Stimulated activated naive CD4-positive, alpha-beta T cell treated with Interleukin-2 at 50 U/mL for 16 hours (primary cell): Measurements from ENCODE around the gene CDC26.
"Not testable (repeated sequence)": the region's sequence is repeated elsewhere in the genome, so short reads cannot be mapped to it uniquely, and the experiment has no call there.

Experiments
- DNase-seq: peaks from one replicate; lab custom pipeline; 2025; lab: John Stamatoyannopoulos, UW

Gene CDC26

GRCh38 chr9:113275157-113276131, at the start of gene CDC26, which contains the start of gene PRPF4:
TSS of gene CDC26 (minus strand) at chr9:113275572. CDS start at chr9:113272507, 3,065 bp downstream.
TSS of gene PRPF4 (plus strand) at chr9:113275658. CDS start at chr9:113275744, 86 bp downstream.
- DNase-seq, result peak; percentile 96

GRCh38 chr9:113322671-113323070, 47.3 kb upstream of the CDC26 start:
- no peak for DNase-seq

GRCh38 chr9:113320051-113320450, 44.7 kb upstream of the CDC26 start:
- no peak for DNase-seq

GRCh38 chr9:113319054-113319453, 43.7 kb upstream of the CDC26 start:
- no peak for DNase-seq

GRCh38 chr9:113317777-113318176, 42.4 kb upstream of the CDC26 start:
- DNase-seq, result no peak

GRCh38 chr9:113316030-113316429, 40.7 kb upstream of the CDC26 start:
- DNase-seq, result no peak

- DNase-seq, result no peak
Observed at GRCh38 chr9:113315231-113315630, 39.9 kb upstream of the CDC26 start.

GRCh38 chr9:113313261-113313660, 37.9 kb upstream of the CDC26 start:
- no peak for DNase-seq

GRCh38 chr9:113311961-113312360, 36.6 kb upstream of the CDC26 start:
- no peak for DNase-seq

- DNase-seq, result no peak
Observed at GRCh38 chr9:113310538-113310937, 35.2 kb upstream of the CDC26 start.

- DNase-seq, result no peak
Observed at GRCh38 chr9:113309204-113309813, 33.9 kb upstream of the CDC26 start.

- DNase-seq, result no peak
Observed at GRCh38 chr9:113307396-113307975, 32.1 kb upstream of the CDC26 start.

- no peak for DNase-seq
Observed at GRCh38 chr9:113306566-113306965, 31.2 kb upstream of the CDC26 start.

- no peak for DNase-seq
Observed at GRCh38 chr9:113302792-113303418, 27.5 kb upstream of the CDC26 start, which contains the start of gene RNF183. TSS of gene RNF183 (minus strand) at chr9:113303376. CDS start at chr9:113298184, 5,192 bp downstream.

- DNase-seq, result no peak
Observed at GRCh38 chr9:113301548-113301947, 26.2 kb upstream of the CDC26 start.

- no peak for DNase-seq
Observed at GRCh38 chr9:113299800-113300292, 24.5 kb upstream of the CDC26 start.

GRCh38 chr9:113298924-113299770, 23.8 kb upstream of the CDC26 start:
- DNase-seq, result no peak

GRCh38 chr9:113298311-113298710, 22.9 kb upstream of the CDC26 start:
- no peak for DNase-seq

- DNase-seq, result no peak
Observed at GRCh38 chr9:113296796-113297558, 21.6 kb upstream of the CDC26 start.

- not testable (repeated sequence) for DNase-seq
Observed at GRCh38 chr9:113296247-113296646, 20.9 kb upstream of the CDC26 start.
